Left lung (tissue), 10 donors: ENCODE results near the gene MSX2. TPM values are rescaled to one million over a fixed set of nuclear protein-coding genes. Genes with fewer than 3 reads are reported as not detected.

Experiments
- ATAC-seq: fragments of 200-7000 bp; cut with Tn5 transposase; one replicate; pipeline ENCODE4 v1.9.1; 2020; ENCODE audit warnings: moderate library complexity
- DNase-seq, 4 donors: peaks; one replicate each; pipeline ENCODE4 v3.0.0-alpha.2; 2013 to 2020
- H3K27ac ChIP-seq, 2 donors: fragments of 200-600 bp; sonication (generic) in 1 of 2; one replicate each; pipeline versions ENCODE4 v1.5.0 to v1.8.0; 2020 to 2021
- H3K27me3 ChIP-seq, 2 donors: fragments of 200-600 bp; sonication (generic) in 1 of 2; one replicate each; pipeline versions ENCODE4 v1.5.0 to v1.8.0; 2020 to 2021
- H3K36me3 ChIP-seq, 2 donors: fragments of 200-600 bp; sonication (generic) in 1 of 2; one replicate each; pipeline versions ENCODE4 v1.5.0 to v1.8.0; 2020 to 2021
- H3K4me1 ChIP-seq, 2 donors: fragments of 200-600 bp; one replicate each; pipeline ENCODE4 v1.8.0; 2021
- H3K4me3 ChIP-seq, 2 donors: fragments of 200-600 bp; sonication (generic) in 1 of 2; one replicate each; pipeline versions ENCODE4 v1.5.0 to v1.8.0; 2020 to 2021; ENCODE audit warnings: mild to moderate bottlenecking in 1 of 2
- H3K9me3 ChIP-seq, 2 donors: fragments of 200-600 bp; sonication (generic) in 1 of 2; one replicate each; pipeline versions ENCODE4 v1.5.0 to v1.8.0; 2020 to 2021
- CTCF ChIP-seq, 2 donors: fragments of 200-600 bp; sonication (generic) in 1 of 2; IDR thresholded peaks; one replicate each; pipeline versions ENCODE4 v1.5.0 to v1.8.0; 2021; ENCODE audit warnings: antibody characterized with exemption in 2 of 2
- intact Hi-C, 2 donors: fragments of 100-400 bp; cut with DNase I; formaldehyde crosslinking; loops; one replicate each; pipeline versions ENCODE4 v1.11.2 to v1.14.2; 2022
- polyA plus RNA-seq, 6 donors: library from polyadenylated mRNA; unstranded; fragments of 120-200 nt; gene quantifications; one replicate each; pipeline ENCODE4 v1.2.1, GENCODE V29; 2013; ENCODE audit not compliant: insufficient read length in 6 of 6
- total RNA-seq, 2 donors: library from RNA; stranded (reverse); fragmentation: NEBNext Ultra II Directional; extraction: Animal tissue kit (Norgen Biotek cat#: 25700); gene quantifications; one replicate each; pipeline ENCODE4 v1.2.1, GENCODE V29; 2021
- donor health status: DM: no; HTN: yes; CAD: no.
- donor health status: DM: no; HTN: no; CAD: no.

MSX2 gene
- total and polyA plus RNA-seq, 8 donors = 0.70 to 2.2 (median 1.3) TPM

GRCh38 chr5:174725261-174725990 is 1.0 kb downstream of the MSX2 start:
- no peak for TF ChIP-seq CTCF (IDR thresholded peaks at IDR 0.05)
- ATAC-seq = no peak
- DNase-seq = no peak
- H3K27me3 ChIP-seq = peaks cover 61 to 98% of the 10 kb centered on the region in 2 donors
- no peaks in the 10 kb centered on the region for H3K36me3 ChIP-seq
- peaks cover 3 to 13% of the 10 kb centered on the region in 2 donors for H3K4me1 ChIP-seq
- H3K4me3 ChIP-seq = peak overlapping the region; percentile 44 to 45
- no peaks in the 10 kb centered on the region for H3K9me3 ChIP-seq
- intact Hi-C loops = no loop called here
- no peak overlapping the region for H3K27ac ChIP-seq

- intact Hi-C loops = no loop called here
- H3K4me1 ChIP-seq = peaks cover 3 to 10% of the 10 kb centered on the region in 2 donors
- H3K36me3 ChIP-seq = no peaks in the 10 kb centered on the region
- DNase-seq (no peak), ATAC-seq (no peak)
- peaks cover 60 to 98% of the 10 kb centered on the region in 2 donors for H3K27me3 ChIP-seq
- no peak for TF ChIP-seq CTCF (IDR thresholded peaks at IDR 0.05)
- no peak overlapping the region for H3K27ac ChIP-seq
- H3K9me3 ChIP-seq = no peaks in the 10 kb centered on the region
- H3K4me3 ChIP-seq = no peak overlapping the region
These were observed 1.7 kb downstream of the MSX2 start for GRCh38 chr5:174725991-174726601.

- H3K36me3 ChIP-seq = no peaks in the 10 kb centered on the region
- intact Hi-C loops = no loop called here
- no peak for DNase-seq
- ATAC-seq = no peak
- peaks cover 60 to 98% of the 10 kb centered on the region in 2 donors for H3K27me3 ChIP-seq
- H3K4me3 ChIP-seq = no peak overlapping the region
- peaks cover 3 to 10% of the 10 kb centered on the region in 2 donors for H3K4me1 ChIP-seq
- no peak overlapping the region for H3K27ac ChIP-seq
- no peaks in the 10 kb centered on the region for H3K9me3 ChIP-seq
- TF ChIP-seq CTCF (IDR thresholded peaks at IDR 0.05) = no peak
These were observed 2.8 kb downstream of the MSX2 start for GRCh38 chr5:174726916-174727793.

- Histone ChIP-seq H3K4me1 (peaks cover 3 to 10% of the 10 kb centered on the region in 2 donors), H3K9me3 (no peaks in the 10 kb centered on the region), H3K36me3 (no peaks in the 10 kb centered on the region), H3K27ac (no peak overlapping the region), H3K27me3 (peaks cover 60 to 98% of the 10 kb centered on the region in 2 donors), H3K4me3 (no peak overlapping the region)
- ATAC-seq (no peak), DNase-seq (no peak)
- TF ChIP-seq CTCF (IDR thresholded peaks at IDR 0.05) = no peak
- intact Hi-C loops = no loop called here
These were observed 3.7 kb downstream of the MSX2 start for GRCh38 chr5:174727794-174728680.
